Measurements from ENCODE around the gene PTGS1. TPM values are rescaled to one million over a fixed set of nuclear protein-coding genes. Genes with fewer than 3 reads are reported as not detected.

Gene PTGS1
- total RNA-seq, 2 donors from 2014 or later: 0.17 to 0.58 TPM

DNA sequence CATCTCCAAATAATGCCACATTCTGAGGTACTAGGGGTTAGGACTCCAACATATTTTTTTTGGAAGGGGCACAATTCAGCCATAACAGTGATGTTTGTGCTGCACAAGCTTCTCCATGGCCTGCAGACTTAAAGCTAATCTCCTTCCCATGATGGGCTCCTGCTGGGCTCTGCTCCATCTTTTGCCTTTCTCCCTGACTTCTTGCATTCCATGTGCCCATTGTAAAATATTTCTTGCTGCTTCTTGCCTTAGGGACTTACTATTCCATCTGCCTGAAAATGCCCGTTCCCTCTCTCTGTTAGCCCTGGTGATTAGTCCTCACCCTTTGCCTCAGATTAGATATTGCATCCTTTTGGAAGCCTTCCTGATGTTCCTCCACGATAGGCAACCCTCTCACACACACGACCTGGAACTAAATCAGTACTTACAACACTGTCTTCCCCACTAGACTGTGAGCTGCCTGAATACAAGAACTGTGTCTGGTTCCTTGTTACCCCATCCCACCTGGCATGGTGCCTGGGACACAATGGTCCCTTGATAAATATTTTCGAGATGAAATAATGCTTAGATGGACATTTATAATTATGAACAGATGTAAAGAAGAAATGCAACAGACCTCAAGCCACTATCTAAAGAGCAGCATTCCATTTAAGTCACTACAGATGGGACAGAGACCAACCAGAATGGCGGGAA lies 73.4 kb downstream of the PTGS1 start:
- Mint-ChIP-seq H3K36me3 (ENCODE audit: insufficient read depth in 2 of 2) (no peaks in the 10 kb centered on the region), H3K27me3 (ENCODE audit: low read depth) (peaks cover 6% of the 10 kb centered on the region), H3K4me3 (no peak overlapping the region), H3K4me1 (ENCODE audit: low read depth) (no peaks in the 10 kb centered on the region), H3K9me3 (no peaks in the 10 kb centered on the region), H3K27ac (no peak overlapping the region)
- DNase-seq (no peak), ATAC-seq (replicated peaks in 1 of 2) (no peak)

Other genes starting within 250 kb of the PTGS1 start
- gene NDUFA8, start 211.2 kb upstream of the PTGS1 start, total RNA-seq: 10 to 100 TPM; 32.3 to 42.0 TPM
- gene MORN5, start 211.1 kb upstream of the PTGS1 start, total RNA-seq: not detected
- gene LHX6, start 142.1 kb upstream of the PTGS1 start, total RNA-seq: under 1 TPM in 1 of 2 donors, not detected in 1; 0.29 TPM
- gene RBM18, start 106.2 kb upstream of the PTGS1 start, total RNA-seq: 10 to 100 TPM; 30.0 to 35.8 TPM
- gene MRRF, start 106.1 kb upstream of the PTGS1 start, total RNA-seq: 10 to 100 TPM; 42.6 to 47.7 TPM
- gene OR1J1, start 106.9 kb downstream of the PTGS1 start, total RNA-seq: not detected
- gene OR1J2, start 139.8 kb downstream of the PTGS1 start, total RNA-seq: not detected
- under 1 TPM in 1 of 2 donors, not detected in 1; 0.26 TPM for gene OR1J4, start 148.1 kb downstream of the PTGS1 start, total RNA-seq
- not detected for gene OR1N1, start 156.3 kb downstream of the PTGS1 start, total RNA-seq
- not detected for gene OR1N2, start 182.1 kb downstream of the PTGS1 start, total RNA-seq
- gene OR1L8, start 212.4 kb downstream of the PTGS1 start, total RNA-seq: not detected
- under 1 TPM in 1 of 2 donors, not detected in 1; 0.26 TPM for gene OR1Q1, start 243.7 kb downstream of the PTGS1 start, total RNA-seq

All from activated T-cell treated with anti-CD3 and anti-CD28 coated beads, Interleukin-2, amount 50 U/mL, for 72 hours (primary cell).